GM15510 (cell line): ENCODE results near the gene SP2.

Source experiments
- POLR2A ChIP-seq: IDR thresholded peaks from 3 replicates; pipeline ENCODE4 v1.6.1; 2011; ENCODE audit warnings: borderline replicate concordance; ENCODE audit not compliant: insufficient read length; ENCODE audit errors: extremely low read depth

SP2 gene

GRCh38 chr17:47942096-47942510 lies 46.1 kb downstream of the SP2 start:
- TF ChIP-seq POLR2A: no peak

- no peak for TF ChIP-seq POLR2A
Observed at GRCh38 chr17:47942568-47942967, 46.5 kb downstream of the SP2 start.

- no peak for TF ChIP-seq POLR2A
Observed at GRCh38 chr17:47945080-47945479, 49.0 kb downstream of the SP2 start.

- TF ChIP-seq POLR2A: no peak
Observed at GRCh38 chr17:47945529-47946508, 49.8 kb downstream of the SP2 start.

- TF ChIP-seq POLR2A: no peak
Observed at GRCh38 chr17:47946516-47946915, 50.5 kb downstream of the SP2 start.

- TF ChIP-seq POLR2A: no peak
Observed at GRCh38 chr17:47946929-47947397, 50.9 kb downstream of the SP2 start.

- no peak for TF ChIP-seq POLR2A
Observed at GRCh38 chr17:47948706-47949196, 52.7 kb downstream of the SP2 start.

GRCh38 chr17:47949197-47949759 lies 53.2 kb downstream of the SP2 start:
- TF ChIP-seq POLR2A: peak; percentile 11

GRCh38 chr17:47949946-47950345 lies 53.9 kb downstream of the SP2 start:
- no peak for TF ChIP-seq POLR2A

GRCh38 chr17:47950448-47950847 lies 54.4 kb downstream of the SP2 start:
- TF ChIP-seq POLR2A: no peak

- no peak for TF ChIP-seq POLR2A
Observed at GRCh38 chr17:47952171-47953021, 56.4 kb downstream of the SP2 start.

GRCh38 chr17:47953909-47954308 lies 57.9 kb downstream of the SP2 start:
- no peak for TF ChIP-seq POLR2A

- TF ChIP-seq POLR2A: no peak
Observed at GRCh38 chr17:47955497-47956461, 59.7 kb downstream of the SP2 start.

GRCh38 chr17:47956791-47957590 lies 61.0 kb downstream of the SP2 start:
- no peak for TF ChIP-seq POLR2A
